ENCODE results near the gene CELA1. TPM values are rescaled to one million over a fixed set of nuclear protein-coding genes. Genes with fewer than 3 reads are reported as not detected.
A peak's percentile ranks its signal among the peaks of the same experiment; 100 is the strongest.

The CELA1 gene
- total RNA-seq, 2 experiments from 2014 or later: 0.85 to 1.2 TPM

DNA sequence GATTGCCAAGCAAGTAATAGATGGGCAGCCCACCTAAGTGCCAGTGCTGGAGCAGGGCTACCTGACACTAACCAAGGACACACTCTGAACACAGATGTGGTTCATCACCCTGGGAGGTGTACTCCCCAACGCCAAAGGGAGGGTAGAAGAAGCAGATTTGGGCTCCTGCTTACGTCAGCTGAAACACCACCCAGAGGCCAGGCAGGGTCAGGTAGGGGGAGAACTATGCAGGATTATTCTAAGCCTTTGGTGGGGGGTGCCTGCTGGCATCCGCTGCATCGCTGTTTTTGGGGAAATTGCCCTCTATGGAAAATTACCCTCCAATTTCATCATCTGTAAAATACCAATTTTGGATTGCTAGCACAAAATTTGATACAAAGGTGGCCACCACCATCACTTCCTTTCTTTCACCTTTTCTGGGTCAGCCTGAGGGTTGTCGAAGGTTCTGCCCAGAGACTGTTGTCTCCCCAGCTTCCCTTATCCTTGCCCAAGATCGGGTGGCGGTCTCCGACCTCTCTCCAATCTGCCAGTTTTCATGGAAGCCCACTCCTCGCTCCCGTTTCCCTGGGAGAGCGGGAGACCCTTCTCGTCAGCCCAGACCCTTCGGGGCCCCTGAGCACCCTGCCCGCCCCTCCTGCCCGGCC, 23.0 kb downstream of the CELA1 start:
- Mint-ChIP-seq H3K27me3 (no peaks in the 10 kb centered on the region), H3K4me1 (ENCODE audit: low read depth) (peaks cover 88% of the 10 kb centered on the region), H3K4me3 (peak overlapping the region; percentile 97), H3K9me3 (no peaks in the 10 kb centered on the region), H3K27ac (peak overlapping the region; percentile 87), H3K36me3 (ENCODE audit: low read depth) (peaks cover 42% of the 10 kb centered on the region)
- CTCF ChIA-PET: interaction anchor here (0.6 to 10.7 kb wide), 4 partner anchors 18 to 1775 kb away, joined by 3 to 52 read pairs (median 4); partner anchors contain the start of gene POU6F1
- no peaks in the 10 kb centered on the region for H3K27me3 ChIP-seq (ENCODE audit: control insufficient read depth in 1 of 2, insufficient read depth in 2 of 2, low read length in 2 of 2)
- intact Hi-C loops (cut with DNase I, micrococcal nuclease): no loop called here
- H3K27ac ChIP-seq (ENCODE audit: low read depth in 1 of 2, low read length in 2 of 2): peak overlapping the region; percentile 91 to 92
- ATAC-seq (ENCODE audit: poor library complexity) (peak; percentile 71), DNase-seq (peak; percentile 40 to 89 (median 58))
- POLR2A ChIA-PET: interaction anchor here (1.0 to 8.8 kb wide), 9 partner anchors 11 to 240 kb away, joined by 3 to 82 read pairs (median 11); partner anchors contain the start of genes CSRNP2, DAZAP2 and POU6F1
- H3K4me1 ChIP-seq (ENCODE audit: insufficient read depth, low read length): peaks cover 81% of the 10 kb centered on the region
- H3K4me3 ChIP-seq (ENCODE audit: low read length): peak overlapping the region; percentile 82
- H3K9me3 ChIP-seq (ENCODE audit: control insufficient read depth in 1 of 2, insufficient read depth in 1 of 2, low read length in 2 of 2): peaks cover 0 to 5% of the 10 kb centered on the region in 2 experiments
- H3K36me3 ChIP-seq (ENCODE audit: insufficient read depth, low read length): peaks cover 16% of the 10 kb centered on the region
- TF ChIP-seq, protein P1, sequence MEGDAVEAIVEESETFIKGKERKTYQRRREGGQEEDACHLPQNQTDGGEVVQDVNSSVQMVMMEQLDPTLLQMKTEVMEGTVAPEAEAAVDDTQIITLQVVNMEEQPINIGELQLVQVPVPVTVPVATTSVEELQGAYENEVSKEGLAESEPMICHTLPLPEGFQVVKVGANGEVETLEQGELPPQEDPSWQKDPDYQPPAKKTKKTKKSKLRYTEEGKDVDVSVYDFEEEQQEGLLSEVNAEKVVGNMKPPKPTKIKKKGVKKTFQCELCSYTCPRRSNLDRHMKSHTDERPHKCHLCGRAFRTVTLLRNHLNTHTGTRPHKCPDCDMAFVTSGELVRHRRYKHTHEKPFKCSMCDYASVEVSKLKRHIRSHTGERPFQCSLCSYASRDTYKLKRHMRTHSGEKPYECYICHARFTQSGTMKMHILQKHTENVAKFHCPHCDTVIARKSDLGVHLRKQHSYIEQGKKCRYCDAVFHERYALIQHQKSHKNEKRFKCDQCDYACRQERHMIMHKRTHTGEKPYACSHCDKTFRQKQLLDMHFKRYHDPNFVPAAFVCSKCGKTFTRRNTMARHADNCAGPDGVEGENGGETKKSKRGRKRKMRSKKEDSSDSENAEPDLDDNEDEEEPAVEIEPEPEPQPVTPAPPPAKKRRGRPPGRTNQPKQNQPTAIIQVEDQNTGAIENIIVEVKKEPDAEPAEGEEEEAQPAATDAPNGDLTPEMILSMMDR (IDR thresholded peaks at IDR 0.05): no peak

DNA sequence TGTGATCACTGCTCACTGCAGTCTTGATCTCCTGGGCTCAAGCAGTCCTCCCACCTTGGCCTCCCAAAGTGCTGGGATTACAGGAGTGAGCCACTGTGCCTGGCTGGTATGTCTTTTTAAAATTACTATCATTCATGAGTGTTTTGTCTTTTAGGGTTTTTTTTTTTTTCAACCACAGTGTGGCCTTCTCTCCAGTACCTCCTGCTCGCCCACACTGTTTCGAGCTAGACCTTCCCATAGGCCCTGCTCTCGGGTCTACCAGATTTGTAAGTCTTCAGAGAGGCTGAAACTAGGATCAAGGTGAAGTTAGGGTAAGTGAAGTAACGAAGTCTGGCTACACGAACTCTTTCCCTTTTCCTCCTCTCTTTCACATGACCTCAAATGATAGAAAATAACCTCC, 24.0 kb downstream of the CELA1 start:
- TF ChIP-seq, protein P1 (IDR thresholded peaks at IDR 0.05): no peak
- DNase-seq (peak in 2 of 14 experiments; percentile 19 to 31), ATAC-seq (ENCODE audit: poor library complexity) (no peak)
- H3K4me1 ChIP-seq (ENCODE audit: insufficient read depth, low read length): peaks cover 81% of the 10 kb centered on the region
- no peaks in the 10 kb centered on the region for H3K27me3 ChIP-seq (ENCODE audit: control insufficient read depth in 1 of 2, insufficient read depth in 2 of 2, low read length in 2 of 2)
- CTCF ChIA-PET: interaction anchor here (0.8 to 10.7 kb wide), 3 partner anchors 19 to 105 kb away, joined by 3 to 52 read pairs (median 4); partner anchors contain the start of gene POU6F1
- peaks cover 46% of the 10 kb centered on the region for H3K36me3 Mint-ChIP-seq (ENCODE audit: low read depth)
- H3K27ac Mint-ChIP-seq: peak overlapping the region; percentile 87
- POLR2A ChIA-PET: interaction anchor here (1.2 to 8.8 kb wide), 7 partner anchors 13 to 239 kb away, joined by 3 to 82 read pairs (median 11); partner anchors contain the start of genes CSRNP2, DAZAP2 and POU6F1
- H3K36me3 ChIP-seq (ENCODE audit: insufficient read depth, low read length): peaks cover 20% of the 10 kb centered on the region
- H3K27ac ChIP-seq (ENCODE audit: low read depth in 1 of 2, low read length in 2 of 2): peak overlapping the region; percentile 91 to 92
- H3K9me3 ChIP-seq (ENCODE audit: control insufficient read depth in 1 of 2, insufficient read depth in 1 of 2, low read length in 2 of 2): peaks cover 0 to 5% of the 10 kb centered on the region in 2 experiments
- H3K27me3 Mint-ChIP-seq: no peaks in the 10 kb centered on the region
- no peaks in the 10 kb centered on the region for H3K9me3 Mint-ChIP-seq
- intact Hi-C loops (cut with DNase I, micrococcal nuclease): no loop called here
- H3K4me3 ChIP-seq (ENCODE audit: low read length): peak overlapping the region; percentile 82
- H3K4me3 Mint-ChIP-seq: peak overlapping the region; percentile 97
- peaks cover 86% of the 10 kb centered on the region for H3K4me1 Mint-ChIP-seq (ENCODE audit: low read depth)

DNA sequence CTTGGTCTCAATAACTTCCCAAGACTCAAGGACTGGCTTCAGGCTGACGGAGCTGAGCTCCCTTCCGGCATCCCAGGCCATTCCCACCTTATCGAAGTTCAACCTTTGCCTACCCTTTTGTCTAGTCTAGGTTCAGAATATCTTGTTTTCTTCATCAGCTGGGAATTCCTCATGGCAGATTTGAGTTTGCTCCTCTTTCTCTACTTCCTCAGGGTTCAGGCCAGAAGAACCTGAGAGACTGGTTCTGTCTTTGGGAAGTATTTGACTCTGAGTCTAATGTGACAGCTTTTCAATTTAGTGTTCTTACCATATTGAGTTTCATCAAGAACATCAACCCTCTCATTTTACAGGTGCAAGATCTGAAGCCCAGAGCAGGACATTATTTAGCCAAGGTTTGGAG, 24.6 kb downstream of the CELA1 start:
- H3K36me3 Mint-ChIP-seq (ENCODE audit: low read depth): peaks cover 51% of the 10 kb centered on the region
- H3K27me3 Mint-ChIP-seq: no peaks in the 10 kb centered on the region
- peaks cover 81% of the 10 kb centered on the region for H3K4me1 ChIP-seq (ENCODE audit: insufficient read depth, low read length)

More for the DNA sequence above, 24.6 kb downstream of the CELA1 start:
- Histone ChIP-seq H3K9me3 (ENCODE audit: control insufficient read depth in 1 of 2, insufficient read depth in 1 of 2, low read length in 2 of 2) (peaks cover 0 to 5% of the 10 kb centered on the region in 2 experiments), H3K36me3 (ENCODE audit: insufficient read depth, low read length) (peaks cover 25% of the 10 kb centered on the region), H3K27me3 (ENCODE audit: control insufficient read depth in 1 of 2, insufficient read depth in 2 of 2, low read length in 2 of 2) (no peaks in the 10 kb centered on the region), H3K27ac (ENCODE audit: low read depth in 1 of 2, low read length in 2 of 2) (peak overlapping the region; percentile 72 to 91), H3K4me3 (ENCODE audit: low read length) (peak overlapping the region; percentile 82)
- H3K4me1 Mint-ChIP-seq (ENCODE audit: low read depth): peaks cover 86% of the 10 kb centered on the region
- POLR2A ChIA-PET: interaction anchor here (1.6 to 8.8 kb wide), 6 partner anchors 13 to 104 kb away, joined by 3 to 82 read pairs (median 14); partner anchors contain the start of genes DAZAP2 and POU6F1
- H3K27ac Mint-ChIP-seq: peak overlapping the region; percentile 87
- TF ChIP-seq, protein P1 (IDR thresholded peaks at IDR 0.05): no peak
- peak overlapping the region; percentile 97 for H3K4me3 Mint-ChIP-seq
- intact Hi-C loops (cut with DNase I, micrococcal nuclease): no loop called here
- DNase-seq: no peak
- no peaks in the 10 kb centered on the region for H3K9me3 Mint-ChIP-seq
- ATAC-seq (ENCODE audit: poor library complexity): no peak
- CTCF ChIA-PET: interaction anchor here (1.4 to 10.7 kb wide), 2 partner anchors 20 to 53 kb away, joined by 4 to 52 read pairs; no protein-coding TSS in a partner anchor
